Tibial artery (tissue), 4 donors: ENCODE data around the gene EEF2K.

Source experiments
- DNase-seq, 2 donors: peaks; one replicate each; pipeline ENCODE4 v3.0.0-alpha.2; 2019
- H3K27ac ChIP-seq, 2 donors: fragments of 200-600 bp; sonication (generic) in 1 of 2; 1 replicate in 1 of 2; 2 replicates in 1 of 2; pipeline ENCODE4 v1.5.1; 2018 to 2019; ENCODE audit warnings: mild to moderate bottlenecking in 1 of 2
- H3K27me3 ChIP-seq, 2 donors: fragments of 200-600 bp; sonication (generic) in 1 of 2; one replicate each; pipeline versions ENCODE4 v1.5.1 to v1.6.0; 2016 to 2019
- H3K36me3 ChIP-seq, 3 donors: fragments of 200-600 bp; sonication (generic) in 2 of 3; one replicate each; pipeline ENCODE4 v1.5.1; 2016 to 2019; ENCODE audit warnings: mild to moderate bottlenecking in 2 of 3
- H3K4me1 ChIP-seq, 4 donors: fragments of 200-600 bp; sonication (generic) in 2 of 4; 1 replicate in 3 of 4; 2 replicates in 1 of 4; pipeline ENCODE4 v1.5.1; 2016 to 2019
- H3K4me3 ChIP-seq, 2 donors: fragments of 200-600 bp; sonication (generic) in 1 of 2; 1 replicate in 1 of 2; 2 replicates in 1 of 2; pipeline ENCODE4 v1.5.1; 2018 to 2019; ENCODE audit warnings: mild to moderate bottlenecking in 2 of 2
- H3K9me3 ChIP-seq, 3 donors: fragments of 200-600 bp; sonication (generic) in 1 of 3; one replicate each; pipeline ENCODE4 v1.5.1; 2016 to 2019
- CTCF ChIP-seq, 2 experiments: fragments of 200-600 bp in 1 of 2; fragments of 450-650 bp in 1 of 2; IDR thresholded peaks; one replicate each; pipeline ENCODE4 v1.5.1; 2017 to 2019; ENCODE audit warnings: antibody characterized with exemption in 2 of 2, mild to moderate bottlenecking in 1 of 2, moderate library complexity in 1 of 2
- intact Hi-C: fragments of 100-400 bp; cut with DNase I; formaldehyde crosslinking; loops from one replicate; pipeline ENCODE4 v1.15.0; 2023; ENCODE audit warnings: low total_unique reads

EEF2K gene

GRCh38 chr16:22335668-22336246 lies 129.7 kb downstream of the EEF2K start:
- Histone ChIP-seq H3K9me3 (peaks cover 3 to 27% (median 4%) of the 10 kb centered on the region in 3 donors), H3K27ac (no peak overlapping the region), H3K36me3 (peaks cover 58 to 70% (median 62%) of the 10 kb centered on the region in 3 donors), H3K27me3 (no peaks in the 10 kb centered on the region), H3K4me3 (no peak overlapping the region), H3K4me1 (no peaks in the 10 kb centered on the region)
- DNase-seq: no peak
- no peak for TF ChIP-seq CTCF (IDR thresholded peaks at IDR 0.05)
- intact Hi-C loops: no loop called here

GRCh38 chr16:22336581-22336980 lies 130.5 kb downstream of the EEF2K start:
- no peak for DNase-seq
- Histone ChIP-seq H3K36me3 (peaks cover 55 to 75% (median 62%) of the 10 kb centered on the region in 3 donors), H3K4me3 (no peak overlapping the region), H3K27ac (no peak overlapping the region), H3K27me3 (no peaks in the 10 kb centered on the region), H3K9me3 (peaks cover 3 to 34% (median 4%) of the 10 kb centered on the region in 3 donors), H3K4me1 (no peaks in the 10 kb centered on the region)
- no peak for TF ChIP-seq CTCF (IDR thresholded peaks at IDR 0.05)
- intact Hi-C loops: no loop called here

GRCh38 chr16:22337045-22337444 lies 131.0 kb downstream of the EEF2K start:
- Histone ChIP-seq H3K9me3 (peaks cover 3 to 34% (median 4%) of the 10 kb centered on the region in 3 donors), H3K27ac (no peak overlapping the region), H3K4me3 (no peak overlapping the region), H3K27me3 (no peaks in the 10 kb centered on the region), H3K36me3 (peaks cover 51 to 73% (median 57%) of the 10 kb centered on the region in 3 donors), H3K4me1 (no peaks in the 10 kb centered on the region)
- no peak for TF ChIP-seq CTCF (IDR thresholded peaks at IDR 0.05)
- intact Hi-C loops: no loop called here
- DNase-seq: no peak

GRCh38 chr16:22337849-22338635 lies 132.0 kb downstream of the EEF2K start:
- DNase-seq: no peak
- H3K27me3 ChIP-seq: no peaks in the 10 kb centered on the region
- H3K4me1 ChIP-seq: no peaks in the 10 kb centered on the region
- no peak overlapping the region for H3K27ac ChIP-seq
- peaks cover 47 to 65% (median 51%) of the 10 kb centered on the region in 3 donors for H3K36me3 ChIP-seq
- H3K4me3 ChIP-seq: no peak overlapping the region
- H3K9me3 ChIP-seq: peaks cover 3 to 34% (median 4%) of the 10 kb centered on the region in 3 donors
- no peak for TF ChIP-seq CTCF (IDR thresholded peaks at IDR 0.05)
- intact Hi-C loops: no loop called here
